GM12878 (cell line): ENCODE measurements around the gene RNF130. TPM values are rescaled to one million over a fixed set of nuclear protein-coding genes. Genes with fewer than 3 reads are reported as not detected.

Experiments
- ATAC-seq: fragments of 200-7000 bp; cut with Tn5 transposase; 3 replicates; pipeline ENCODE4 v1.9.1; 2020; ENCODE audit warnings: mild to moderate bottlenecking, moderate library complexity
- BruUV-seq: library from RNA; stranded (reverse); fragments of 400-500 nt; replicated peaks from 2 replicates; lab custom pipeline; 2021; lab: Mats Ljungman, UMichigan
- CTCF ChIA-PET: fragments of 300-600 bp; sonication (Branson Sonifier 250); formaldehyde crosslinking; extraction: SDS; loops from one replicate; lab custom pipeline; 2021; ENCODE audit warnings: inconsistent platforms; lab: Yijun Ruan, JAX
- POLR2A ChIA-PET: fragments of 350-600 bp; formaldehyde crosslinking; extraction: SDS; loops from one replicate; lab custom pipeline; 2021; ENCODE audit warnings: inconsistent platforms; lab: Charles Lee
- RAD21 ChIA-PET: fragments of 300-600 bp; sonication (Branson Sonifier 250); formaldehyde crosslinking; loops from one replicate; lab custom pipeline; 2023; ENCODE audit warnings: antibody characterized with exemption; ENCODE audit not compliant: unreplicated experiment; lab: Charles Lee
- SMC1A ChIA-PET: fragments of 300-600 bp; sonication (Branson Sonifier 250); formaldehyde crosslinking; loops from one replicate; lab custom pipeline; 2023; ENCODE audit not compliant: unreplicated experiment, uncharacterized antibody; lab: Charles Lee
- DNase-seq: peaks from one replicate; pipeline ENCODE4 v3.0.0-alpha.2; 2011; ENCODE audit warnings: low read depth, low spot score
- FAIRE-seq: peaks from 3 replicates; lab custom pipeline; 2011; peaks lifted over from hg19 to GRCh38; lab: Jason Lieb, UNC
- H2AFZ ChIP-seq: 2 replicates; pipeline ENCODE4 v1.6.0; 2011; ENCODE audit warnings: low read depth, low read length, control low read depth; ENCODE audit not compliant: control insufficient read depth
- H3K27ac ChIP-seq: 2 replicates; pipeline ENCODE4 v1.5.1; 2011; ENCODE audit warnings: control low read depth; ENCODE audit not compliant: control insufficient read depth, insufficient read depth
- H3K27me3 ChIP-seq, 2 experiments: replicated peaks in 1 of 2; 2 replicates each; pipeline versions ENCODE4 v1.6.0 to v1.6.1; 2011; ENCODE audit warnings: low read length in 1 of 2; ENCODE audit not compliant: control insufficient read depth in 2 of 2, insufficient read depth in 2 of 2
- H3K36me3 ChIP-seq, 2 experiments: 2 replicates each; pipeline ENCODE4 v1.5.1; 2011; ENCODE audit warnings: low read length in 1 of 2; ENCODE audit not compliant: control insufficient read depth in 2 of 2, insufficient read depth in 2 of 2
- H3K4me1 ChIP-seq: 2 replicates; pipeline ENCODE4 v1.6.1; 2011; ENCODE audit warnings: mild to moderate bottlenecking, low read length, moderate library complexity, mixed read lengths; ENCODE audit not compliant: control insufficient read depth, insufficient read depth
- H3K4me2 ChIP-seq: 2 replicates; pipeline ENCODE4 v1.6.0; 2011; ENCODE audit warnings: control low read depth; ENCODE audit not compliant: control insufficient read depth, insufficient read depth
- H3K4me3 ChIP-seq: fragments of 200-600 bp; sonication (generic); 2 replicates; pipeline ENCODE4 v1.5.1; 2016
- H3K79me2 ChIP-seq: 2 replicates; pipeline ENCODE4 v1.6.0; 2011; ENCODE audit warnings: low read length; ENCODE audit not compliant: control insufficient read depth, insufficient read depth
- H3K9ac ChIP-seq: 2 replicates; pipeline ENCODE4 v1.8.0; 2011; ENCODE audit warnings: low read length, control low read depth, mixed read lengths; ENCODE audit not compliant: control insufficient read depth, insufficient read depth
- H3K9me3 ChIP-seq: replicated peaks from 3 replicates; pipeline ENCODE4 v1.5.1; 2011; ENCODE audit warnings: mild to moderate bottlenecking, low read length; ENCODE audit not compliant: control insufficient read depth, insufficient read depth
- H4K20me1 ChIP-seq: 2 replicates; pipeline ENCODE4 v1.6.0; 2011; ENCODE audit not compliant: control insufficient read depth, insufficient read depth
- GABPA ChIP-seq: IDR thresholded peaks from 2 replicates; pipeline ENCODE4 v1.6.1; 2014; ENCODE audit warnings: antibody characterized with exemption, low read depth, mild to moderate bottlenecking, inconsistent platforms
- RCOR1 ChIP-seq: conservative IDR thresholded peaks from 2 replicates; pipeline ENCODE4 v1.6.1; 2012; ENCODE audit warnings: low read depth, low read length, improper control_type of control experiment
- SREBF1 ChIP-seq: IDR thresholded peaks from 2 replicates; pipeline ENCODE4 v1.6.1; 2012; ENCODE audit warnings: mild to moderate bottlenecking, low read length
- TAF1 ChIP-seq: IDR thresholded peaks from 2 replicates; pipeline ENCODE4 v1.6.1; 2011; ENCODE audit warnings: mild to moderate bottlenecking, low read depth, low read length, borderline replicate concordance
- YBX1 ChIP-seq: fragments of 450-650 bp; IDR thresholded peaks from 2 replicates; pipeline ENCODE4 v1.6.1; 2016; ENCODE audit warnings: antibody characterized with exemption
- YY1 ChIP-seq: IDR thresholded peaks from 2 replicates; pipeline ENCODE4 v1.6.1; 2011; ENCODE audit warnings: low read depth, mild to moderate bottlenecking, low read length
- ZNF622 ChIP-seq: fragments of 450-650 bp; IDR thresholded peaks from 2 replicates; pipeline ENCODE4 v1.6.1; 2017; ENCODE audit warnings: mild to moderate bottlenecking, inconsistent platforms
- ZSCAN29 ChIP-seq: fragments of 450-650 bp; IDR thresholded peaks from 2 replicates; pipeline ENCODE4 v1.6.1; 2017; ENCODE audit warnings: mild to moderate bottlenecking, moderate library complexity
- WGBS: methylation state at CpG from one replicate; pipeline ENCODE4 v1.1.6; 2016; ENCODE audit warnings: low lambda C conversion rate; ENCODE audit not compliant: insufficient replicate concordance, insufficient coverage; ENCODE audit errors: missing lambda C conversion rate; 5-methylcytosine and 5-hydroxymethylcytosine counted together
- in situ Hi-C: fragments of 300-500 bp; cut with MboI; formaldehyde crosslinking; loops from 9 replicates; pipeline ENCODE4 v1.14.3; 2018; ENCODE audit warnings: mixed read lengths
- intact Hi-C: fragments of 100-400 bp; cut with micrococcal nuclease; formaldehyde crosslinking; loops from one replicate; pipeline ENCODE4 v1.14.2; 2022; ENCODE audit not compliant: unreplicated experiment
- polyA plus RNA-seq, 11 experiments: library from polyadenylated mRNA; depleted of rRNA in 4 of 11; unstranded in 6 of 11; stranded (reverse) in 5 of 11; fragments of >200 nt; fragmentation: Nextera tagmentation in 4 of 11; fragmentation: Illumina TruSeq in 1 of 11; extraction: Ambion mirVana in 4 of 11; extraction: Trizol in 1 of 11; gene quantifications; 1 replicate in 1 of 11; 2 replicates in 10 of 11; pipeline versions ENCODE4 v1.2.1 to v1.2.3, GENCODE V29; 2011 to 2016; ENCODE audit warnings: inconsistent platforms in 2 of 11, missing spikeins in 2 of 11, low read depth in 1 of 11
- total RNA-seq, 4 experiments: library from RNA; depleted of rRNA in 3 of 4; stranded (reverse); fragments of >200 nt in 3 of 4; fragmentation: Illumina TruSeq in 1 of 4; extraction: Trizol in 1 of 4; gene quantifications; 2 replicates each; pipeline versions ENCODE4 v1.2.1 to v1.2.3, GENCODE V29; 2013 to 2021
- TF ChIP-seq, protein P1 (sequence below): fragments of 450-650 bp; IDR thresholded peaks from 2 replicates; pipeline ENCODE4 v1.6.1; 2017; ENCODE audit warnings: borderline replicate concordance

RNF130 gene
- total and polyA plus RNA-seq, 10 of the 15 experiments (the other 5 are each of a cell fraction or from before 2014, with no cell fraction given): 0.04 to 0.36 (median 0.11) TPM; not detected in 1

- RAD21 ChIA-PET: no interaction called here
- in situ Hi-C loops (no loop called here), intact Hi-C loops (no loop called here)
- H3K27ac ChIP-seq: no peak overlapping the region
- no TSS peak for BruUV-seq
- DNase-seq (no peak), FAIRE-seq (no peak), ATAC-seq (no peak)
- H3K79me2 ChIP-seq: no peaks in the 10 kb centered on the region
- no peaks in the 10 kb centered on the region for H3K36me3 ChIP-seq
- H3K9me3 ChIP-seq: no peaks in the 10 kb centered on the region; the same call in 2 of the 3 replicates
- H3K4me1 ChIP-seq: no peaks in the 10 kb centered on the region
- no peaks in the 10 kb centered on the region for H3K27me3 ChIP-seq
- CTCF ChIA-PET: no interaction called here
- no peak overlapping the region for H3K9ac ChIP-seq
- no peak overlapping the region for H2AFZ ChIP-seq
- no peak overlapping the region for H3K4me3 ChIP-seq
- POLR2A ChIA-PET: no interaction called here
- WGBS: 34% methylated on average over 2 of the region's 2 CpGs
- no peak overlapping the region for H3K4me2 ChIP-seq
- SMC1A ChIA-PET: interaction anchor here (0.9 kb wide), 1 partner anchor 9 kb away, joined by 3 read pairs; no protein-coding TSS in a partner anchor
- TF ChIP-seq, protein P1, sequence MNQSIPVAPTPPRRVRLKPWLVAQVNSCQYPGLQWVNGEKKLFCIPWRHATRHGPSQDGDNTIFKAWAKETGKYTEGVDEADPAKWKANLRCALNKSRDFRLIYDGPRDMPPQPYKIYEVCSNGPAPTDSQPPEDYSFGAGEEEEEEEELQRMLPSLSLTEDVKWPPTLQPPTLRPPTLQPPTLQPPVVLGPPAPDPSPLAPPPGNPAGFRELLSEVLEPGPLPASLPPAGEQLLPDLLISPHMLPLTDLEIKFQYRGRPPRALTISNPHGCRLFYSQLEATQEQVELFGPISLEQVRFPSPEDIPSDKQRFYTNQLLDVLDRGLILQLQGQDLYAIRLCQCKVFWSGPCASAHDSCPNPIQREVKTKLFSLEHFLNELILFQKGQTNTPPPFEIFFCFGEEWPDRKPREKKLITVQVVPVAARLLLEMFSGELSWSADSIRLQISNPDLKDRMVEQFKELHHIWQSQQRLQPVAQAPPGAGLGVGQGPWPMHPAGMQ: no peak
- TF ChIP-seq TAF1: no peak
- TF ChIP-seq ZNF622: no peak
- TF ChIP-seq SREBF1: no peak
- TF ChIP-seq GABPA: no peak
- no peak for TF ChIP-seq YY1
- TF ChIP-seq ZSCAN29: no peak
- H4K20me1 ChIP-seq: no peaks in the 10 kb centered on the region
Observed at GRCh38 chr5:180049185-180049548, 22.4 kb downstream of the RNF130 start.

DNA sequence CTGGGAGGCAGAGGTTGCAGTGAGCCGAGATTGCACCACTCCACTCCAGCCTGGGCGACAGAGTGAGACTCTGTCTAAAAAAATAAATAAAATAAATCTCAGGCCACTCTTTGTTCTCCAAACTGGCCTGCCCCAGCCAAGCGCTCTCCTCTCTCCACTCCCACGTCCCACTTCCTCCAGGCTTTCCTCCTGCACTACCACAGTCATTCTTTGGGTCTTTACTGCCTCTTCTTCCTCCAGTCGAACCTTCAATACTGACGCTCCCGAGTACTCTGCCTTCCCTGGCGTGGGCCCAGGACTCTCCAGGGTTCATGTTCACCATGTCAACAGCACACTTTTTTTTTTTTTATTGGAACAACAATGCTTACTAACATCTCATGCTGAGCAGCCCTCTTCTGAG, 23.9 kb downstream of the RNF130 start:
- ChIA-PET CTCF (no interaction called here), SMC1A (no interaction called here), RAD21 (no interaction called here), POLR2A (no interaction called here)
- in situ Hi-C loops: no loop called here
- no TSS peak for BruUV-seq
- TF ChIP-seq YBX1: no peak
- TF ChIP-seq RCOR1: no peak
- 20% methylated on average over 8 of the region's 8 CpGs for WGBS
- Histone ChIP-seq H3K4me3 (no peak overlapping the region), H3K9ac (no peak overlapping the region), H3K4me1 (no peaks in the 10 kb centered on the region), H4K20me1 (no peaks in the 10 kb centered on the region), H3K27ac (no peak overlapping the region), H3K36me3 (no peaks in the 10 kb centered on the region), H3K4me2 (no peak overlapping the region), H3K27me3 (no peaks in the 10 kb centered on the region), H3K9me3 (no peaks in the 10 kb centered on the region; the same call in 2 of the 3 replicates), H3K79me2 (no peaks in the 10 kb centered on the region), H2AFZ (no peak overlapping the region)
- FAIRE-seq (no peak), ATAC-seq (no peak), DNase-seq (no peak)
- intact Hi-C loops: no loop called here
